GM12878 (cell line): ENCODE measurements around the gene OPN3. TPM values are rescaled to one million over a fixed set of nuclear protein-coding genes. Genes with fewer than 3 reads are reported as not detected.

Experiments
- ATAC-seq: fragments of 200-7000 bp; cut with Tn5 transposase; 3 replicates; pipeline ENCODE4 v1.9.1; 2020; ENCODE audit warnings: mild to moderate bottlenecking, moderate library complexity
- BruUV-seq: library from RNA; stranded (reverse); fragments of 400-500 nt; replicated peaks from 2 replicates; lab custom pipeline; 2021; lab: Mats Ljungman, UMichigan
- CTCF ChIA-PET: fragments of 300-600 bp; sonication (Branson Sonifier 250); formaldehyde crosslinking; extraction: SDS; loops from one replicate; lab custom pipeline; 2021; ENCODE audit warnings: inconsistent platforms; lab: Yijun Ruan, JAX
- POLR2A ChIA-PET: fragments of 350-600 bp; formaldehyde crosslinking; extraction: SDS; loops from one replicate; lab custom pipeline; 2021; ENCODE audit warnings: inconsistent platforms; lab: Charles Lee
- RAD21 ChIA-PET: fragments of 300-600 bp; sonication (Branson Sonifier 250); formaldehyde crosslinking; loops from one replicate; lab custom pipeline; 2023; ENCODE audit warnings: antibody characterized with exemption; ENCODE audit not compliant: unreplicated experiment; lab: Charles Lee
- SMC1A ChIA-PET: fragments of 300-600 bp; sonication (Branson Sonifier 250); formaldehyde crosslinking; loops from one replicate; lab custom pipeline; 2023; ENCODE audit not compliant: unreplicated experiment, uncharacterized antibody; lab: Charles Lee
- DNase-seq: peaks from one replicate; pipeline ENCODE4 v3.0.0-alpha.2; 2011; ENCODE audit warnings: low read depth, low spot score
- FAIRE-seq: peaks from 3 replicates; lab custom pipeline; 2011; peaks lifted over from hg19 to GRCh38; lab: Jason Lieb, UNC
- H2AFZ ChIP-seq: 2 replicates; pipeline ENCODE4 v1.6.0; 2011; ENCODE audit warnings: low read depth, low read length, control low read depth; ENCODE audit not compliant: control insufficient read depth
- H3K27ac ChIP-seq: 2 replicates; pipeline ENCODE4 v1.5.1; 2011; ENCODE audit warnings: control low read depth; ENCODE audit not compliant: control insufficient read depth, insufficient read depth
- H3K27me3 ChIP-seq, 2 experiments: replicated peaks in 1 of 2; 2 replicates each; pipeline versions ENCODE4 v1.6.0 to v1.6.1; 2011; ENCODE audit warnings: low read length in 1 of 2; ENCODE audit not compliant: control insufficient read depth in 2 of 2, insufficient read depth in 2 of 2
- H3K36me3 ChIP-seq, 2 experiments: 2 replicates each; pipeline ENCODE4 v1.5.1; 2011; ENCODE audit warnings: low read length in 1 of 2; ENCODE audit not compliant: control insufficient read depth in 2 of 2, insufficient read depth in 2 of 2
- H3K4me1 ChIP-seq: 2 replicates; pipeline ENCODE4 v1.6.1; 2011; ENCODE audit warnings: mild to moderate bottlenecking, low read length, moderate library complexity, mixed read lengths; ENCODE audit not compliant: control insufficient read depth, insufficient read depth
- H3K4me2 ChIP-seq: 2 replicates; pipeline ENCODE4 v1.6.0; 2011; ENCODE audit warnings: control low read depth; ENCODE audit not compliant: control insufficient read depth, insufficient read depth
- H3K4me3 ChIP-seq: fragments of 200-600 bp; sonication (generic); 2 replicates; pipeline ENCODE4 v1.5.1; 2016
- H3K79me2 ChIP-seq: 2 replicates; pipeline ENCODE4 v1.6.0; 2011; ENCODE audit warnings: low read length; ENCODE audit not compliant: control insufficient read depth, insufficient read depth
- H3K9ac ChIP-seq: 2 replicates; pipeline ENCODE4 v1.8.0; 2011; ENCODE audit warnings: low read length, control low read depth, mixed read lengths; ENCODE audit not compliant: control insufficient read depth, insufficient read depth
- H3K9me3 ChIP-seq: replicated peaks from 3 replicates; pipeline ENCODE4 v1.5.1; 2011; ENCODE audit warnings: mild to moderate bottlenecking, low read length; ENCODE audit not compliant: control insufficient read depth, insufficient read depth
- H4K20me1 ChIP-seq: 2 replicates; pipeline ENCODE4 v1.6.0; 2011; ENCODE audit not compliant: control insufficient read depth, insufficient read depth
- BCL3 ChIP-seq: IDR thresholded peaks from 2 replicates; pipeline ENCODE4 v1.6.1; 2011; ENCODE audit warnings: borderline replicate concordance, low read depth, mild to moderate bottlenecking, moderate library complexity, low read length; ENCODE audit not compliant: insufficient read depth, poor library complexity, severe bottlenecking
- E4F1 ChIP-seq: fragments of 450-650 bp; IDR thresholded peaks from 2 replicates; pipeline ENCODE4 v1.6.1; 2018; ENCODE audit warnings: borderline replicate concordance, mild to moderate bottlenecking; ENCODE audit not compliant: partially characterized antibody
- EP300 ChIP-seq, 2 experiments: fragments of 150-350 bp in 1 of 2; IDR thresholded peaks; 2 replicates each; pipeline ENCODE4 v1.6.1; 2011 to 2012; ENCODE audit warnings: low read depth in 2 of 2, low read length in 2 of 2, borderline replicate concordance in 1 of 2, improper control_type of control experiment in 1 of 2, inconsistent platforms in 1 of 2; ENCODE audit not compliant: control insufficient read depth in 1 of 2
- ETV6 ChIP-seq, 2 experiments: fragments of 450-650 bp in 1 of 2; IDR thresholded peaks in 1 of 2; conservative IDR thresholded peaks in 1 of 2; 2 replicates each; pipeline ENCODE4 v1.6.1; 2014; ENCODE audit warnings: antibody characterized with exemption in 1 of 2, borderline replicate concordance in 1 of 2, low read depth in 1 of 2, mild to moderate bottlenecking in 1 of 2, moderate library complexity in 1 of 2
- HDGF ChIP-seq: fragments of 450-650 bp; IDR thresholded peaks from 2 replicates; pipeline ENCODE4 v1.6.1; 2016; ENCODE audit warnings: antibody characterized with exemption
- IRF5 ChIP-seq: fragments of 450-650 bp; IDR thresholded peaks from 2 replicates; pipeline ENCODE4 v1.6.1; 2017; ENCODE audit warnings: borderline replicate concordance
- KDM1A ChIP-seq: fragments of 200-600 bp; sonication (generic); IDR thresholded peaks from 2 replicates; pipeline ENCODE4 v1.6.1; 2016; ENCODE audit warnings: borderline replicate concordance
- KLF5 ChIP-seq: fragments of 450-650 bp; IDR thresholded peaks from 2 replicates; pipeline ENCODE4 v1.6.1; 2014; ENCODE audit warnings: mild to moderate bottlenecking; ENCODE audit not compliant: partially characterized antibody
- RCOR1 ChIP-seq: conservative IDR thresholded peaks from 2 replicates; pipeline ENCODE4 v1.6.1; 2012; ENCODE audit warnings: low read depth, low read length, improper control_type of control experiment
- SP1 ChIP-seq: IDR thresholded peaks from one replicate; pipeline ENCODE4 v1.6.1; 2011; ENCODE audit warnings: low read depth, low read length
- TBL1XR1 ChIP-seq: IDR thresholded peaks from 2 replicates; pipeline ENCODE4 v1.6.1; 2012; ENCODE audit warnings: low read depth, low read length, improper control_type of control experiment
- ZNF24 ChIP-seq: fragments of 450-650 bp; IDR thresholded peaks from 2 replicates; pipeline ENCODE4 v1.6.1; 2017; ENCODE audit warnings: antibody characterized with exemption, mild to moderate bottlenecking
- ZNF592 ChIP-seq: fragments of 450-650 bp; IDR thresholded peaks from 2 replicates; pipeline ENCODE4 v1.6.1; 2017; ENCODE audit warnings: mild to moderate bottlenecking, moderate library complexity
- WGBS: methylation state at CpG from one replicate; pipeline ENCODE4 v1.1.6; 2016; ENCODE audit warnings: low lambda C conversion rate; ENCODE audit not compliant: insufficient replicate concordance, insufficient coverage; ENCODE audit errors: missing lambda C conversion rate; 5-methylcytosine and 5-hydroxymethylcytosine counted together
- in situ Hi-C: fragments of 300-500 bp; cut with MboI; formaldehyde crosslinking; loops from 9 replicates; pipeline ENCODE4 v1.14.3; 2018; ENCODE audit warnings: mixed read lengths
- intact Hi-C: fragments of 100-400 bp; cut with micrococcal nuclease; formaldehyde crosslinking; loops from one replicate; pipeline ENCODE4 v1.14.2; 2022; ENCODE audit not compliant: unreplicated experiment
- polyA plus RNA-seq, 11 experiments: library from polyadenylated mRNA; depleted of rRNA in 4 of 11; unstranded in 6 of 11; stranded (reverse) in 5 of 11; fragments of >200 nt; fragmentation: Nextera tagmentation in 4 of 11; fragmentation: Illumina TruSeq in 1 of 11; extraction: Ambion mirVana in 4 of 11; extraction: Trizol in 1 of 11; gene quantifications; 1 replicate in 1 of 11; 2 replicates in 10 of 11; pipeline versions ENCODE4 v1.2.1 to v1.2.3, GENCODE V29; 2011 to 2016; ENCODE audit warnings: inconsistent platforms in 2 of 11, missing spikeins in 2 of 11, low read depth in 1 of 11
- total RNA-seq, 4 experiments: library from RNA; depleted of rRNA in 3 of 4; stranded (reverse); fragments of >200 nt in 3 of 4; fragmentation: Illumina TruSeq in 1 of 4; extraction: Trizol in 1 of 4; gene quantifications; 2 replicates each; pipeline versions ENCODE4 v1.2.1 to v1.2.3, GENCODE V29; 2013 to 2021

The OPN3 gene
- total and polyA plus RNA-seq, 10 of the 15 experiments (the other 5 are each of a cell fraction or from before 2014, with no cell fraction given): 0.26 to 12.2 (median 7.4) TPM

GRCh38 chr1:241614144-241614543, 26.0 kb downstream of the OPN3 start:
- Histone ChIP-seq H3K79me2 (no peaks in the 10 kb centered on the region), H3K9me3 (no peaks in the 10 kb centered on the region), H3K36me3 (no peaks in the 10 kb centered on the region), H3K27ac (no peak overlapping the region), H3K27me3 (no peaks in the 10 kb centered on the region), H2AFZ (no peak overlapping the region), H3K9ac (no peak overlapping the region), H3K4me3 (no peak overlapping the region), H4K20me1 (no peaks in the 10 kb centered on the region), H3K4me2 (no peak overlapping the region), H3K4me1 (no peaks in the 10 kb centered on the region)
- 82% methylated on average over 4 of the region's 4 CpGs for WGBS
- SMC1A ChIA-PET: interaction anchor here (1.2 to 1.3 kb wide), 2 partner anchors 66 to 82 kb away, joined by 3 read pairs; partner anchors contain the start of gene KMO
- in situ Hi-C loops: loop anchor here (5.0 to 10.0 kb wide), 2 partner anchors 228 to 381 kb away; partner anchors contain the start of gene MAP1LC3C
- intact Hi-C loops: loop anchor here (5.0 to 10.0 kb wide), 4 partner anchors 82 to 879 kb away; partner anchors contain the start of genes KMO and MAP1LC3C
- ATAC-seq: 0 out of 3 replicates have a peak, but pooled peaks have one; percentile 33
- POLR2A ChIA-PET: no interaction called here
- no peak for DNase-seq
- no peak for FAIRE-seq
- CTCF ChIA-PET: interaction anchor here (4.8 kb wide), 1 partner anchor 13 kb away, joined by 59 read pairs; no protein-coding TSS in a partner anchor
- RAD21 ChIA-PET: no interaction called here
- no TSS peak for BruUV-seq
- TF ChIP-seq ETV6 (conservative IDR thresholded peaks at IDR 0.05 in 1 of 2, IDR thresholded peaks at IDR 0.05 in 1 of 2; ENCODE audit: borderline replicate concordance in 1 of 2, low read depth in 1 of 2) (no peak), HDGF (no peak), TBL1XR1 (no peak), EP300 (IDR thresholded peaks at IDR 0.05; ENCODE audit: borderline replicate concordance in 1 of 2, control insufficient read depth in 1 of 2, low read depth in 2 of 2, low read length in 2 of 2) (no peak), SP1 (no peak), E4F1 (no peak), BCL3 (no peak), RCOR1 (no peak), ZNF24 (no peak), ZNF592 (no peak), IRF5 (no peak), KLF5 (no peak), KDM1A (no peak)
